ENCODE results near the gene CEACAM3. TPM values are rescaled to one million over a fixed set of nuclear protein-coding genes. Genes with fewer than 3 reads are reported as not detected.

CEACAM3 gene
- total RNA-seq, 1 experiment from 2014 or later, result not detected

DNA sequence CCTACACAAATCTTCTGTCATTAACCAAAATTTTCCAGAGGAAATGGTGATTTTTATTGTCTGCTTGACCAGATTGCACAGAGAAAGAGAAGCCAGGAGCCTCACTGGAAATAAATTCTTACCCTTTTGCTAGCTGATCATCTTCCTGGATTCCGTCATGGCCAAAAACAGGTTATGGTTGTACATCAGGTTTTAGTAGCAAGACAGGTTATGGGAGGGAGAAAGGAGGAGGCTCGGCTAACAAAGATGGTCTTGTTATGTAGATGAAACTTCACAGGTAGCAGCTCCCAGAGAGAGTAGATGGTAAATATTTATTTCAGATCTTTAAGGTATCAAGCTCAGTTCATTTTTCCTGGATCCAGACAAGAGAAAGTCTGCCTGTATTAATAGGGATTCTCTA is 19.7 kb upstream of the CEACAM3 start:
- no peaks in the 10 kb centered on the region for H3K4me1 ChIP-seq (ENCODE audit: insufficient read depth, low read length)
- no peak overlapping the region for H2AFZ ChIP-seq (ENCODE audit: low read length)
- no peak overlapping the region for H2BK20ac ChIP-seq (ENCODE audit: low read depth, low read length, poor library complexity, severe bottlenecking)
- H2BK5ac ChIP-seq (ENCODE audit: insufficient read length, low read length), result no peak overlapping the region
- no peaks in the 10 kb centered on the region for H3K79me2 ChIP-seq (ENCODE audit: insufficient read depth, low read length)
- H4K5ac ChIP-seq (ENCODE audit: insufficient read length, low read depth, low read length), result no peak overlapping the region
- no peak overlapping the region for H4K91ac ChIP-seq (ENCODE audit: insufficient read length, low read depth, low read length)
- no peak overlapping the region for H3K14ac ChIP-seq (ENCODE audit: insufficient read depth, low read length)
- H3K23ac ChIP-seq (ENCODE audit: insufficient read length, low read depth, low read length), result no peak overlapping the region
- no peak overlapping the region for H3T11ph ChIP-seq (ENCODE audit: low read length)
- H3K9me3 Mint-ChIP-seq, result peaks cover 57 to 92% of the 10 kb centered on the region in 2 experiments
- no peaks in the 10 kb centered on the region for H3K79me1 ChIP-seq (ENCODE audit: insufficient read depth, low read depth, low read length, poor library complexity, severe bottlenecking)
- WGBS (ENCODE audit: extremely low coverage, insufficient read length, low lambda C conversion rate), result no CpG with 5 or more reads among the region's 2 CpGs
- no peak overlapping the region for H2AK5ac ChIP-seq (ENCODE audit: insufficient read length, low read length)
- H2BK12ac ChIP-seq (ENCODE audit: insufficient read length, low read depth, low read length), result no peak overlapping the region
- no peak overlapping the region for H3K4me3 Mint-ChIP-seq
- TF ChIP-seq, protein P1, sequence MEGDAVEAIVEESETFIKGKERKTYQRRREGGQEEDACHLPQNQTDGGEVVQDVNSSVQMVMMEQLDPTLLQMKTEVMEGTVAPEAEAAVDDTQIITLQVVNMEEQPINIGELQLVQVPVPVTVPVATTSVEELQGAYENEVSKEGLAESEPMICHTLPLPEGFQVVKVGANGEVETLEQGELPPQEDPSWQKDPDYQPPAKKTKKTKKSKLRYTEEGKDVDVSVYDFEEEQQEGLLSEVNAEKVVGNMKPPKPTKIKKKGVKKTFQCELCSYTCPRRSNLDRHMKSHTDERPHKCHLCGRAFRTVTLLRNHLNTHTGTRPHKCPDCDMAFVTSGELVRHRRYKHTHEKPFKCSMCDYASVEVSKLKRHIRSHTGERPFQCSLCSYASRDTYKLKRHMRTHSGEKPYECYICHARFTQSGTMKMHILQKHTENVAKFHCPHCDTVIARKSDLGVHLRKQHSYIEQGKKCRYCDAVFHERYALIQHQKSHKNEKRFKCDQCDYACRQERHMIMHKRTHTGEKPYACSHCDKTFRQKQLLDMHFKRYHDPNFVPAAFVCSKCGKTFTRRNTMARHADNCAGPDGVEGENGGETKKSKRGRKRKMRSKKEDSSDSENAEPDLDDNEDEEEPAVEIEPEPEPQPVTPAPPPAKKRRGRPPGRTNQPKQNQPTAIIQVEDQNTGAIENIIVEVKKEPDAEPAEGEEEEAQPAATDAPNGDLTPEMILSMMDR (conservative IDR thresholded peaks at IDR 0.05), result no peak
- no peaks in the 10 kb centered on the region for H3K4me1 Mint-ChIP-seq
- H3K27ac Mint-ChIP-seq, result no peak overlapping the region
- DNase-seq, result no peak
- no peak overlapping the region for H4K8ac ChIP-seq (replicated peaks; ENCODE audit: insufficient read length, low read depth, low read length)
- no peaks in the 10 kb centered on the region for H4K20me1 ChIP-seq (ENCODE audit: control insufficient read depth, insufficient read depth, insufficient read length)
- no peak overlapping the region for H2BK120ac ChIP-seq (ENCODE audit: low read depth, low read length, poor library complexity, severe bottlenecking)
- no peak overlapping the region for H3K27ac ChIP-seq (ENCODE audit: insufficient read length, low read depth, low read length)
- H3K27me3 ChIP-seq (ENCODE audit: insufficient read depth, low read length), result no peaks in the 10 kb centered on the region
- H3K4ac ChIP-seq (ENCODE audit: low read depth, low read length), result no peak overlapping the region
- no peak overlapping the region for H3K4me2 ChIP-seq (ENCODE audit: insufficient read depth, insufficient read length, low read length)
- peaks cover 3% of the 10 kb centered on the region for H3K27me3 Mint-ChIP-seq (ENCODE audit: low read depth)
- no peaks in the 10 kb centered on the region for H3K9me3 ChIP-seq (ENCODE audit: control insufficient read depth, low read depth, low read length)
- H3K9ac ChIP-seq (ENCODE audit: extremely low read depth, insufficient read length, low read length), result no peak overlapping the region
- H2BK15ac ChIP-seq (ENCODE audit: low read depth, low read length), result no peak overlapping the region
- H3K18ac ChIP-seq (ENCODE audit: insufficient read length, low read depth, low read length), result no peak overlapping the region
- H3K36me3 Mint-ChIP-seq (ENCODE audit: insufficient read depth in 1 of 3, low read depth in 3 of 3), result peaks cover 0 to 44% (median 0%) of the 10 kb centered on the region in 3 experiments; a peak in 2 of 7 replicates
- H3K56ac ChIP-seq (ENCODE audit: insufficient read length, low read depth, low read length), result no peak overlapping the region
- no peaks in the 10 kb centered on the region for H3K23me2 ChIP-seq (ENCODE audit: insufficient read length, low read depth, low read length, poor library complexity, severe bottlenecking)
